GM20000 (cell line): Measurements from ENCODE around the gene ISM1.
A peak's percentile ranks its signal among the peaks of the same experiment; 100 is the strongest.

Experiments
- DNase-seq: peaks from one replicate; pipeline ENCODE4 v3.0.0; 2012; ENCODE audit warnings: low spot score
- TF ChIP-seq, protein P1 (sequence below): IDR thresholded peaks from 2 replicates; pipeline ENCODE4 v1.5.1; 2012; ENCODE audit warnings: mild to moderate bottlenecking, control low read depth; ENCODE audit errors: extremely low read depth, missing control alignments

ISM1 gene

DNA sequence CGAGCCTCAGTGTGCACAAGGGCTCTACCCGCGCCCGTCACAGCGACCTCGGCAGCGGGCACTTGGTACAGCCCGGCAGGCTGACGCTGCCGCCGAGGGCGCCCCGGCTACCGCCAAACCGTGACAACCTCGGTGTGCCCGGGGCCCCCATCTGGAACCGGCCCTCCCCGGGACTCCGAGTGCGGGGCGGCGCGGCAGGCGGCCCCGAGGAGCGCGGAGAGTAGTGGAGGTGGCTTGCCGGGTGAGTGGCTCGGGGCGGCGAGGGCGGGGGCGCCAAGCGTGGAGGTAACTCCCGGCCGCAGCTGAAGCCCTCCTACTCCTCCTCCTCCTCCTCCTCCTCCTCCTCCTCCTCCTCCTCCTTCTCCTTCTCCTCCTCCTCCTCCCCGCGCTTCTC is at the start of gene ISM1:
ISM1 (plus strand) TSS at position 371 of the 394 bp plus-strand sequence. CDS start 503 bp downstream, outside the sequence.
- TF ChIP-seq, protein P1, sequence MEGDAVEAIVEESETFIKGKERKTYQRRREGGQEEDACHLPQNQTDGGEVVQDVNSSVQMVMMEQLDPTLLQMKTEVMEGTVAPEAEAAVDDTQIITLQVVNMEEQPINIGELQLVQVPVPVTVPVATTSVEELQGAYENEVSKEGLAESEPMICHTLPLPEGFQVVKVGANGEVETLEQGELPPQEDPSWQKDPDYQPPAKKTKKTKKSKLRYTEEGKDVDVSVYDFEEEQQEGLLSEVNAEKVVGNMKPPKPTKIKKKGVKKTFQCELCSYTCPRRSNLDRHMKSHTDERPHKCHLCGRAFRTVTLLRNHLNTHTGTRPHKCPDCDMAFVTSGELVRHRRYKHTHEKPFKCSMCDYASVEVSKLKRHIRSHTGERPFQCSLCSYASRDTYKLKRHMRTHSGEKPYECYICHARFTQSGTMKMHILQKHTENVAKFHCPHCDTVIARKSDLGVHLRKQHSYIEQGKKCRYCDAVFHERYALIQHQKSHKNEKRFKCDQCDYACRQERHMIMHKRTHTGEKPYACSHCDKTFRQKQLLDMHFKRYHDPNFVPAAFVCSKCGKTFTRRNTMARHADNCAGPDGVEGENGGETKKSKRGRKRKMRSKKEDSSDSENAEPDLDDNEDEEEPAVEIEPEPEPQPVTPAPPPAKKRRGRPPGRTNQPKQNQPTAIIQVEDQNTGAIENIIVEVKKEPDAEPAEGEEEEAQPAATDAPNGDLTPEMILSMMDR: no peak
- peak; percentile 52 for DNase-seq

DNA sequence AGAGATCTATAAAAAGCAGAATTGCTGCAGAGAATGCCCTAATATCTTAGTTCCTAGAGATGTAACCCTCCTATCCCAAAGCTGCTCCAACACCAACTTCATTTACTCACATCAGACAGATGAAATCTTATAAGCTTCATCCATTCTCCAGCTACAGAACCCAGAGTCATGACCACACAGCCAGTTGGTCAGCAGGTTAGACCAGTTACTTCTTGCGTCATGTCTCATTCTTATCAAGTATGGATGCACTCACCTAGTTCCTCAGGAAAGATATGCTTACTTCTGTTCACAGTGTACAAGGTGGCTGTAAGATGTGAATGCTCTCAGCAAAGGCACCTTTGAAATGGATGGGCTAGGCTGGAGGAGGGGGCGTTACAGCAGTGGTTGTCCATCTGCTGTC is 47.9 kb upstream of the ISM1 start:
- TF ChIP-seq, protein P1: no peak
- no peak for DNase-seq

DNA sequence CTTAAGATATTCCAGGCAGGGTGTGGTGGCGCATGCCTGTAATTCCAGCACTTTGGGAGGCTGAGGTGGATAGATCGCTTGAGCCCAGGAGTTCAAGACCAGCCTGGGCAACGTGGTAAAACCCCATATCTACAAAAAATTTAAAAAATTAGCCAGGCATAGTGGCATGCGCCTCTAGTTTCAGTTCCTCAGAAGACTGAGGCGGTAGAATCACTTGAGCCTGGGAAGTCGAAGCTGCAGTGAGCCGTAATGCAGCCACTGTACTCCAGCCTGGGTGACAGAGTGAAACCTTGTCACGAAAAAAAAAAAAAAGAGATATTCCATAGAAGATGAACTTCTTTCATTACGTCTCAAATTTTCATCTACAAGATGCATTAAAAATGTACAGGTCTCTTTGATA is 46.7 kb upstream of the ISM1 start:
- no peak for DNase-seq
- TF ChIP-seq, protein P1: no peak

DNA sequence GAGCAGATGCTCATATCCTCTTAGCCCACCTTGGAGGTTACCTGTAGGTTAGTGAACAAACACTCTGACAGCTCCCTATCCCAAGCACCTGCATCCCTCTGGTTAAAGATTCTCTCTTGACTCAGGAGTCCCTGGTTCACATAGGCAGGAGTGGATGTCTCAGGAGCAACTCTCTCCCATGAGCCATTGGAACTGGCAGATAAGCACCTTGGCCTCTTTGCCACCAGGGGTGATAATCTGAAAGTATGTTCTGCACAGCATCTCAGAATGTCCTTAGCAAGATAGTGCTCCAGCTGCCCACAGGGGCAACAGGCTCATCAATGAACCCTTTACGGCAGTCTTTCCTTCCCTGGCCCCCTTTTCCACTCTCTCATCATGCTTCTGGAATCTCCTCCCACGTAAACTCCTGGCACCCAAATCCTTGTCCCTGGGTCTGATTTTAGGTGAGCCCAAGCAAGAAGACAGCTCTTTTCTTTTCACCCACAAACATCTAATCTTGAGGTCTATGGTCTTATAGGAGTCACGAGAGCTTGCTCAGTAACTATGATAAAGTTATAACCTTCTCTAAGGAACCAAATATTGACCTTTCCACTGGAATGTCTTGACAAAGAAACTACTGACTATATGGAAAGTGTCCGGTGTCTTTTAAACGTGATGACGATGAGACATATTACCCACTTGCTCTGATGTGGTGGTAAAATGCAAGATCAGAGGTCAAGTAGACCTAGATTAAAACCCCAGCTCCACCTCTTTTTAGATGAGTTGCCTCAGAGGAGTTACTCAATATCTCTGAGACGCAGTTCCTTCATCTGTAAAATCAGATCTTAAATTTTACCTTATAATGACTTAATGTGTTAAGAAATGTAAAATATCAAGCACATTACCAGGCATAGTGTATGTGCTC is 39.8 kb upstream of the ISM1 start:
- DNase-seq: no peak

DNA sequence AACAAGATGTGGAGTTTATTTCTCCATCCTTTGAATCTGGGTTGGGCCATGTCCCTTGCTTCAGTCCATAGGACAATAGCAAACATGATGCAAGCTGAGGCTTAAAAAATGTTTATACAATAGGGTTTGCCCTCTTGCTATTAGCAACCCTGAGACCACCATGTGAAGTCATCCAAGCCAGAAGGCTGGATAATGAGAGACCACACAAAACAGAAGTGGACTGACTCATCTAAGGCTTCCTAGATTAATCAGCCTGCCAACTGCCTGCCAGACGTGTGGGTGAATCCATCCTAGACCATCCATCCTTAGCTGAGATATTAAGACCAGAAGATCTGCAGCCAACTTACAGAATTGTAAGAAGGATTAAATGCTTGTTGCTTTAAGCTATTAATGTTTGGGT is 38.1 kb upstream of the ISM1 start:
- DNase-seq: no peak
- TF ChIP-seq, protein P1: no peak

More for the DNA sequence above, 39.8 kb upstream of the ISM1 start:
- TF ChIP-seq, protein P1: no peak

DNA sequence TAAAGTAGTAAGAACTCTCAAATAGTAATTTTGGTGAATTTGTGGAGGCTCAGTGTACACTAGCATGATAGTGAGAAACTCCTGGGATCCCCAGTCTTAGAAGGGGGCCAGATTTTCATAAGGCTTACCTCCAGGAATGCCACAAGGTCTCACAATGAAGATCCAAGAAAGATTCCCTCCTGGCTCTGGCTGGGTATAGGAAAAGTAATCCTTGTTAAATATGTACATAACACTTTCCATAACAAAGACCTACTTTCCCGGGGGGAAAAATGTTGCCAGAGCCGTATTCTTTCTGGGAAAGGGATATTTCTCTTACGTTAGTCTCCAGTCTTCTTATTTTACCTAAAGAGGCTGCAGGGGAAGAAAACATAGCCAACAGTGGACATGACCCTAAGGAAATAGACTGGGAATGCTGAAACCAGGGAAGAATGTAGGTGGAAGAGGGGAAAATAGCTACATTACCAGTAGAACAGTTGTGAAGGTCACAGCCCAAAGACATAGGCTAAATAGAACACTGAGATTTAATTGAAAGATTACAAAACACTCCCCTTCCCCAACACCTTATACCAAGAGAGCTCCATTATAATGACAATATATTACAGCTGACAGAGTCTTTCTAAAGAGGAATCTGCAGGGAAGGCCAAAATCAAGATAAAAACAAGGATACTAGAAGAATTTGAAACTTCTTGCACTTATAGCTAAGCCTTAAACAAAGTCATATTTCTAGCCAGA is 34.9 kb upstream of the ISM1 start:
- DNase-seq: no peak

More for the DNA sequence above, 34.9 kb upstream of the ISM1 start:
- TF ChIP-seq, protein P1: no peak
